HUDEP-2 (cell line): ENCODE data around the gene CTNND2.

Experiments
- DNase-seq, 76 experiments: peaks; one replicate each; lab custom pipeline; 2025; ENCODE audit not compliant: unreplicated experiment in 76 of 76; lab: John Stamatoyannopoulos, UW

CTNND2 gene

GRCh38 chr5:11293523-11293922, 610.7 kb downstream of the CTNND2 start:
- DNase-seq: no peak

GRCh38 chr5:11292648-11293356, 611.4 kb downstream of the CTNND2 start:
- no peak for DNase-seq

GRCh38 chr5:11289733-11290132, 614.5 kb downstream of the CTNND2 start:
- no peak for DNase-seq

GRCh38 chr5:11289208-11289607, 615.0 kb downstream of the CTNND2 start:
- DNase-seq: no peak

- DNase-seq: no peak
These were observed 622.4 kb downstream of the CTNND2 start for GRCh38 chr5:11281842-11282241.

GRCh38 chr5:11277323-11277722, 626.9 kb downstream of the CTNND2 start:
- no peak for DNase-seq

GRCh38 chr5:11273180-11273903, 630.9 kb downstream of the CTNND2 start:
- no peak for DNase-seq

GRCh38 chr5:11269515-11269914, 634.7 kb downstream of the CTNND2 start:
- no peak for DNase-seq

- no peak for DNase-seq
These were observed 635.4 kb downstream of the CTNND2 start for GRCh38 chr5:11268891-11269290.

- no peak for DNase-seq
These were observed 637.9 kb downstream of the CTNND2 start for GRCh38 chr5:11266331-11266730.

- DNase-seq: no peak
These were observed 643.0 kb downstream of the CTNND2 start for GRCh38 chr5:11261241-11261640.

- no peak for DNase-seq
These were observed 646.2 kb downstream of the CTNND2 start for GRCh38 chr5:11258001-11258400.

- DNase-seq: no peak
These were observed 651.7 kb downstream of the CTNND2 start for GRCh38 chr5:11252523-11252922.

- DNase-seq: no peak
These were observed 652.2 kb downstream of the CTNND2 start for GRCh38 chr5:11252075-11252474.

- no peak for DNase-seq
These were observed 653.0 kb downstream of the CTNND2 start for GRCh38 chr5:11251247-11251646.

- DNase-seq: no peak
These were observed 655.3 kb downstream of the CTNND2 start for GRCh38 chr5:11248966-11249365.

- DNase-seq: no peak
These were observed 657.0 kb downstream of the CTNND2 start for GRCh38 chr5:11247224-11247623.

GRCh38 chr5:11240293-11241190, 663.7 kb downstream of the CTNND2 start:
- DNase-seq: no peak

- no peak for DNase-seq
These were observed 664.8 kb downstream of the CTNND2 start for GRCh38 chr5:11239261-11240015.

- DNase-seq: peak in 21 of 76 experiments; percentile 0 to 65 (median 26)
These were observed 669.7 kb downstream of the CTNND2 start for GRCh38 chr5:11234501-11234911.

GRCh38 chr5:11230890-11231289, 673.4 kb downstream of the CTNND2 start:
- no peak for DNase-seq
